GM20431 (cell line): ENCODE results near the gene WDR7.

ENCODE experiments used
- in situ Hi-C: fragments of 300-500 bp; cut with MseI, MboI; formaldehyde crosslinking; loops from one replicate; pipeline ENCODE4 v1.15.0; 2020; ENCODE audit warnings: low sequenced_read_pairs; ENCODE audit not compliant: unreplicated experiment

The WDR7 gene

GRCh38 chr18:57054891-57055290, 403.7 kb downstream of the WDR7 start:
- in situ Hi-C loops = no loop called here

GRCh38 chr18:57057890-57058289, 406.7 kb downstream of the WDR7 start:
- in situ Hi-C loops = no loop called here

- in situ Hi-C loops = no loop called here
Measured at GRCh38 chr18:57058734-57059133, 407.6 kb downstream of the WDR7 start.

GRCh38 chr18:57059366-57059765, 408.2 kb downstream of the WDR7 start:
- in situ Hi-C loops = no loop called here

GRCh38 chr18:57060814-57061213, 409.7 kb downstream of the WDR7 start:
- in situ Hi-C loops = no loop called here

GRCh38 chr18:57062178-57062577, 411.0 kb downstream of the WDR7 start:
- in situ Hi-C loops = no loop called here

GRCh38 chr18:57062844-57063243, 411.7 kb downstream of the WDR7 start:
- in situ Hi-C loops = no loop called here

- in situ Hi-C loops = no loop called here
Measured at GRCh38 chr18:57063601-57064103, 412.5 kb downstream of the WDR7 start.

GRCh38 chr18:57073501-57074187, 422.5 kb downstream of the WDR7 start:
- in situ Hi-C loops = no loop called here

GRCh38 chr18:57075716-57076400, 424.7 kb downstream of the WDR7 start:
- in situ Hi-C loops = no loop called here

GRCh38 chr18:57077005-57077765, 426.0 kb downstream of the WDR7 start:
- in situ Hi-C loops = no loop called here

GRCh38 chr18:57077786-57078552, 426.8 kb downstream of the WDR7 start:
- in situ Hi-C loops = no loop called here

- in situ Hi-C loops = no loop called here
Measured at GRCh38 chr18:57078614-57079013, 427.5 kb downstream of the WDR7 start.

GRCh38 chr18:57080479-57080878, 429.3 kb downstream of the WDR7 start:
- in situ Hi-C loops = no loop called here

- in situ Hi-C loops = no loop called here
Measured at GRCh38 chr18:57081899-57082298, 430.7 kb downstream of the WDR7 start.

GRCh38 chr18:57083485-57083884, 432.3 kb downstream of the WDR7 start:
- in situ Hi-C loops = no loop called here

GRCh38 chr18:57084331-57085271, 433.4 kb downstream of the WDR7 start:
- in situ Hi-C loops = no loop called here

- in situ Hi-C loops = no loop called here
Measured at GRCh38 chr18:57085371-57085770, 434.2 kb downstream of the WDR7 start.

- in situ Hi-C loops = no loop called here
Measured at GRCh38 chr18:57086163-57086562, 435.0 kb downstream of the WDR7 start.
